ENCODE results near the gene CNN1. TPM values are rescaled to one million over a fixed set of nuclear protein-coding genes. Genes with fewer than 3 reads are reported as not detected.

The CNN1 gene
- total RNA-seq, 1 experiment from 2014 or later, result 15.7 TPM

- Histone ChIP-seq H2AK5ac (ENCODE audit: insufficient read length, low read length) (no peak overlapping the region), H3K27ac (ENCODE audit: insufficient read length, low read depth, low read length) (no peak overlapping the region), H3K79me2 (ENCODE audit: insufficient read depth, low read length) (no peaks in the 10 kb centered on the region), H4K20me1 (ENCODE audit: control insufficient read depth, insufficient read depth, insufficient read length) (no peaks in the 10 kb centered on the region), H3K23me2 (ENCODE audit: insufficient read length, low read depth, low read length, poor library complexity, severe bottlenecking) (peaks cover 4% of the 10 kb centered on the region), H3K4me2 (ENCODE audit: insufficient read depth, insufficient read length, low read length) (peak overlapping the region; percentile 29), H4K91ac (ENCODE audit: insufficient read length, low read depth, low read length) (no peak overlapping the region), H3K4me1 (ENCODE audit: insufficient read depth, low read length) (no peaks in the 10 kb centered on the region), H3K9ac (ENCODE audit: extremely low read depth, insufficient read length, low read length) (no peak overlapping the region), H4K8ac (replicated peaks; ENCODE audit: insufficient read length, low read depth, low read length) (no peak overlapping the region), H2BK15ac (ENCODE audit: low read depth, low read length) (no peak overlapping the region), H3T11ph (ENCODE audit: low read length) (no peak overlapping the region), H3K14ac (ENCODE audit: insufficient read depth, low read length) (peak overlapping the region; percentile 28; the same call in 1 of the 2 replicates), H4K5ac (ENCODE audit: insufficient read length, low read depth, low read length) (no peak overlapping the region), H3K56ac (ENCODE audit: insufficient read length, low read depth, low read length) (no peak overlapping the region), H3K9me3 (ENCODE audit: control insufficient read depth, low read depth, low read length) (no peaks in the 10 kb centered on the region), H3K18ac (ENCODE audit: insufficient read length, low read depth, low read length) (no peak overlapping the region), H3K4ac (ENCODE audit: low read depth, low read length) (no peak overlapping the region), H2BK20ac (ENCODE audit: low read depth, low read length, poor library complexity, severe bottlenecking) (no peak overlapping the region), H2AFZ (ENCODE audit: low read length) (no peak overlapping the region), H2BK5ac (ENCODE audit: insufficient read length, low read length) (no peak overlapping the region), H3K79me1 (ENCODE audit: insufficient read depth, low read depth, low read length, poor library complexity, severe bottlenecking) (no peaks in the 10 kb centered on the region), H3K23ac (ENCODE audit: insufficient read length, low read depth, low read length) (no peak overlapping the region), H3K27me3 (ENCODE audit: insufficient read depth, low read length) (no peaks in the 10 kb centered on the region), H2BK12ac (ENCODE audit: insufficient read length, low read depth, low read length) (no peak overlapping the region), H2BK120ac (ENCODE audit: low read depth, low read length, poor library complexity, severe bottlenecking) (no peak overlapping the region)
- Mint-ChIP-seq H3K27me3 (ENCODE audit: low read depth) (peaks cover 6% of the 10 kb centered on the region), H3K27ac (no peak overlapping the region), H3K9me3 (no peaks in the 10 kb centered on the region), H3K4me3 (peak overlapping the region; percentile 29 to 39; a peak in 3 of 5 replicates), H3K4me1 (peaks cover 0 to 4% of the 10 kb centered on the region in 2 experiments; a peak in 3 of 4 replicates), H3K36me3 (ENCODE audit: insufficient read depth in 1 of 3, low read depth in 3 of 3) (no peaks in the 10 kb centered on the region)
- no CpG with 5 or more reads among the region's 62 CpGs for WGBS (ENCODE audit: extremely low coverage, insufficient read length, low lambda C conversion rate)
- peak; percentile 56 for DNase-seq
- TF ChIP-seq CTCF (conservative IDR thresholded peaks at IDR 0.05), result no peak
These were observed 39.8 kb downstream of the CNN1 start for GRCh38 chr19:11578258-11579142.
